Measurements from ENCODE around the gene TM2D1.
A peak's percentile ranks its signal among the peaks of the same experiment; 100 is the strongest.
"Not testable (repeated sequence)": the region's sequence is repeated elsewhere in the genome, so short reads cannot be mapped to it uniquely, and the experiment has no call there.

TM2D1 gene

GRCh38 chr1:61711969-61712368 is 13.0 kb downstream of the TM2D1 start:
- DNase-seq, result no peak

- peak; percentile 30 for DNase-seq
These were observed 13.7 kb downstream of the TM2D1 start for GRCh38 chr1:61711257-61711656.

DNA sequence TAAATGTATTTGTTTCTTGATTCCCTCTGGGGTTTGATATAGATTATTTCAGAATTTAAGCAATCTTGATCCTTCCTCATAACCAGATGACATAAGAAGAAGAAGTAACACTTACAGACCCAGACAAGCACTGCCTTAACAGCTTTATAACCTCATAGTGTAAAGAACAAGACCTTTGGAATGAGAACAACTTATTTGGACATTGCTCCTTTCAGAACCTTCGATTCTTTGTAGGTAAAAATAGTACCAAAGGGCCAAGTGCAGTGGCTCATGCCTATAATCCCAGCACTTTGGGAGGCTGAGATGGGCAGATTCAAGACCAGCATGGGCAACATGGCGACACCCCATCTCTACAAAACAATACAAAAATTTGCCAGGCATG is 15.0 kb downstream of the TM2D1 start:
- no peak for DNase-seq

DNA sequence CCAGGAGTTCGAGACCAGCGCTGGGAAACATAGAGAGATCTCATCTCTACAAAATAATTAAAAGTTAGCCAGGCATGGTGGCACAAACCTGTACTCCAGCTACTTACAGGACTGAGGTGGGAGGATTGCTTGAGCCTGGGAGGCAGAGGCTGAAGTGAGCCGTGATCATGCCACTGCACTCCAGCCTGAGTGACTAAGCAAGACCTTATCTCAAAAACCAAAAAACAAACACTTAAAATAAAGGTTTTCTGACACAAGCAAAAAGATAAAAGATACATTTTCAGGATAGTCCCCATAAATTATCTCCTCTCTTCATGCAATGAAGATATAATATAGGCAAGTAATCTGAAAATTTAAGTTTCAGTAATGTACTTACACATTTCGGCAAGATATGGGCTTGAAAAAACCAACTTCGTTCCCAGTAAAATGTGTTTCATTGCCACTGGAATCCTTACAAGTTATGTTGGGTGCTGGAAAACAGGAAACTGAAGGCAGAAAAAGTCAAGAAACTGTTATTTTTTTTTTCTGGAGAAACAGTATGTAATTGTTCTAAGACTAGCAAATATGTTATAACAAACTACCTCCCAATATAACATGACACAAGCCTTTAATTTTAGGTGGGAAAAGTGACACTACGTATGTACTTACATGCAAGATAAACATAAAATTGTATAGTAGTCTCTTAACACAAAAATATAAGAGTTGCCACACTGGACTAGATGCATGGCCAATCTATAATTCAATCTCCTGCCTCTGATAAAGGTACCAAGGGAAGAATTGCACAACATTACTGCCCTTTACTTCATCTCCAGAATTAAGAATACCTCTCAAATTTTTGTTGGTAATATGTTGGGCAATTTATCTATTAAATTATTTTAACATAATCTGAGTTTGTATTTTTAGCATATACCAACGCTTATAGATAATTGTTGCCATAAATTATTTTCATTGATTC is 15.7 kb downstream of the TM2D1 start:
- DNase-seq, result no peak

DNA sequence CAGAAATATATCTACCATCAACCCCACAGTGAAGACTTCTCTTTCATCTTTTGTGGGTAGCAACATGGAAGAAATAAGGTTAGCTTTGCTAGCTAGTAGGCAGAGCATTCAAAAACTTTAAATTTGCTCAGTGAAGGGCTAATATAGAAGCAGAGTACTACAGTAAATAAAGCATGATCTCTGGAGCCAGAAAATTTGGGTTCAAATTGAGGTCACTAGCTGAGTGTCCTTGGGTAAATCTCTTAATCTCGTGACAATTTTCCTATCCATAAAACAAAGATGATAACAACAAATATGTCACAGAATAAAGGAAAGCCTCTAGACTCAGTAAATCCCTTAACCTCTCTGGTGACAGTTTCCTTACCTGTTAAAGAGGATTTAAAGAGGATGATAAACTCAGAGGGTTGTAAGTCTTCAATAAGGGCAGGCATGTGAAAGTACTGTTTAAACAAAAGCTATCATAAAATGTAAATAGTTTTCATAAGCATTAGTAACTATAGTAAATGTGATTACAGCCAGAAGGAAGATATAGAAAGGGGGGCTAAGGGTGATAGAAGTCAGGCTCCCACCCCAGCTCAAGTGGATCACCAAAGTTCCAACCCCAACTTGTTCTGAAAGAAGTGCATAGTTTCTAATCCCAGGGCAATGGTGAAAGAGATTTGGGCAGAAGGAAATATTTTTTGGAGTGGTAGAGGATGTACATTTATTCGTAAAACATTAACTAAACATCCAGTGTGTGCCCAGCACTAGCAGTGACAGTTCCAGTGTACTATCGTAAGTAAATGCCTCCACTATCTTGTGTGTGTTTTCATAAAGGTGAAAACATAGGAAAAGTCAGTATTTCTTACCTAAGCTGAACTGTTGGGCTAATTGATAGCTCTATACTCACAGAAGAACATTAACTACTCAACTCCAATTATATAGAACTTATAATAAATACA is 24.8 kb downstream of the TM2D1 start:
- no peak for DNase-seq

- peak; percentile 57 for DNase-seq
These were observed 32.7 kb downstream of the TM2D1 start for GRCh38 chr1:61692155-61692800.

- DNase-seq, result peak; percentile 41
These were observed 37.0 kb downstream of the TM2D1 start for GRCh38 chr1:61687901-61688300.

GRCh38 chr1:61682891-61683290 is 42.0 kb downstream of the TM2D1 start:
- DNase-seq, result no peak

DNA sequence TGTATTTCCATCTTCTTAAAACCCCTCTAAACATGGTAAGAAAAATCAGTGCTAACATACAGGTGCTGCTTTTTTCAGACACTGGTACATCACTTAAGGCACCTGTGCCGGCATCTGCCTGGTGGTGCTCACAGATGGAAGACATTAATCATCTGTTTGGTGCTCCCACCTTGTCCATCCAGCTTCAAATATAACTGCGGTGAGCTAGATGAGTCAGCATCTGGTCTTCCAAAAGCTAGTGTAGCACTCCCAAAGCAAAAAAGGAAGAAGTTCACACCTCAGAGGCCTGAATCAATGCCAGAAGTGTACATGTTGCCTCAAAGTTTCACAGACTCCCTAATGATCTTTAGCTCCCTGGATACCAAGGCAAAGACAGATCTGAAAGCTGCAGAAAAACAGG is 44.4 kb downstream of the TM2D1 start:
- DNase-seq, result no peak

DNA sequence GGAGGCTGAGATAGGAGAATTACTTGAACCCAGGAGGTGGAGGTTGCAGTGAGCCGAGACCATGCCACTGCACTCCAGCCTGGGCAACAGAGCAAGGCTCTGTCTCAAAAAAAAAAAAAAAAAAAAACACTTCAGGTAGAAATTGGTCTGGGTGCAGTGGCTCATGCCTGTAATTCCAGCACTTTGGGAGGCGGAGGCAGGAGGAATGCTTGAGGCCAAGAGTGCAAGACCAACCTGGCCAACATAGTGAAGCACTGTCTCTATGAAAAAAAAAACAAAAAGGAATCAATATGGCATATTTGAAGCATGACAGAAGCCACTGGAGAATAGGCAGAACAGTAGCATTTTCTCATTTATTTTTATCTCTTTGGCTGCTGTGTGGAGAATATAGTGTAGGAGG is 48.1 kb downstream of the TM2D1 start:
- not testable (repeated sequence) for DNase-seq

DNA sequence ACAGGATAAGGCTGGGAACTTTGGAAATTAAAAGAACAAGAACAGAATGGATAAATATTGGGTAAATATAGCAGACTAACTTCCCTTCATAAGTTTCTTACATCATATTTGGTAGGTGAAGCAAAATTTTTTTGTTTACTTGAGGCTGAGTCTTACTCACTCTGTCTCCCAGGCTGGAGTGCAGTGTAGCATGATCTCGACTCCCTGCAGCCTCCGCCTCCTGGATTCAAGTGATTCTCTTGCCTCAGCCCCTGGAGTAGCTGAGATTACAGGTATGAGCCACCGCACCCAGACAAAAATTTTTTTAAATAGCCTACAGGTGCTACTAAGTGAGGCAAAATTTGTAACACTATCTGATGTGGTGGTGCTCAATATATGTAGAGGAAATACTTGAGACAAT is 50.7 kb downstream of the TM2D1 start:
- DNase-seq, result no peak

DNA sequence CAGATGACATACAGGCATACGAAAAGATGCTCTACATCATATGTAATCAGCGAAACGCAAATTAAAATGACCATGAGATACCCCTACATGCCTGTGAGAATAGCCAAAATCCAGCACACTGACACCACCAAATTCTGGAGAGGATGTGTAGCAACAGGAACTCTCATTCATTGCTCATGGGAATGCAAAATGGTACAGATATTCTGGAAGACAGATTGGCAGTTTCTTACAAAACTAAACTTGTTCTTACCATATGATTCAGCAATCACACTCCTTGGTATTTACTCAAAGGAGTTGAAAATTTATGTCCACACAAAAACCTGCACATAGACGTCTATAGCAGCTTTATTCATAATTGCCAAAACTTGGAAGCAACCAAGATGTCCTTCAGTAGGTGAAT is 52.6 kb downstream of the TM2D1 start:
- no peak for DNase-seq

- DNase-seq, result no peak
These were observed 54.5 kb downstream of the TM2D1 start for GRCh38 chr1:61670445-61670844.

- no peak for DNase-seq
These were observed 54.9 kb downstream of the TM2D1 start for GRCh38 chr1:61670016-61670415.

- DNase-seq, result no peak
These were observed 65.9 kb downstream of the TM2D1 start for GRCh38 chr1:61659061-61659460.

DNA sequence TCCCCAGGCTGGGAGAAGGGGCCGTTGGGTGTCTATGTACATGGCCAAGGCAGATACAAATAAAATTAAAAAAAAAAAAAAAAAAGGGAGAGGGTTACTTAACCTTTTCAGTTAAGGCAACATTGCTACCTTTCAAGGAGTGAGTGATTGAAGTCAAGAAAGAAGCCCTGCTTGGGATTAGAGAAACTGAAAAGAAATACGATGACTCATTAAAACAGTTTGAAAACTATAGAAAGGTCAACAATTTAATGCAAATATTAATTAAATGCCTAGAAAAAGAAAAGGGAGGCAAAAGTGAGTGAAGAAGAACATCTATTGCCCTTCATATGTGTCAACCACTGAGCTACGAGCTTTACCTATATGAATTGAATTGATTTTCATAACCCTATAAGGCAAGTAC is 69.5 kb downstream of the TM2D1 start:
- no peak for DNase-seq

GRCh38 chr1:61654067-61654466 is 70.9 kb downstream of the TM2D1 start:
- no peak for DNase-seq

DNA sequence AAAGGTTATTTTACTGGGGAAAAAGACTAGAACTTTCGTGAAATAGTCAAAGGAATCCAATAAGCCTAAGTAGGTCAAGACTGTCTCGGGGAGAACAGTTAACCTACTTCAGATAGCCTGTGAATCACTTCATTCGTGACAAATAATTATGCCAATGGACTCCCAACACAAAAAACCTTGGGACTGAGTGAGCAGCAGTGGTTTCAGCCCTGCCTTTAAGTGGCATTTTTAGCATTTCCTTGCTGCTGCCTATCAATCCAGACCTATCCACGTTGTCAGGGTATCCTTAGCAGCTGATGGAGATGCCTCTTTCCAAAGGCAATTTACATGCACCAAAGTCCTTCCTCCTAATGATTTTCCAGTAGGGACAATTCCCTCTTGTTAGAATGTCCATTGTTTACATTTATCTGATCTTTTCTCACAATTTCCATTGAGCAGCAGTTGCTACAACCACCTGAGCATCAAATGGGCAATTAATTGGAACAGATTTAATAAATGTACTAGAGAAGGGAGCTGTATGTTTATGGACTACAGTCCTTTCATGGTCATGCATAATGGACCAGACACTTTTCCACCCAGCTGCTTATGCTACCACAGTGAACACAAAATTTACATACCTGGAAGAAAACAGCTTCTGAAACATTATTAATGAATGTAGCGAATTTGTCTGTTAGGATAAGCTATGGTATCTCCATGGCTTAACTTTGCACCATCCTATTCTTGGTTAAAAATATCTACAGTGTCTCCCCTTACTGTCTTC is 75.8 kb downstream of the TM2D1 start:
- DNase-seq, result no peak

DNA sequence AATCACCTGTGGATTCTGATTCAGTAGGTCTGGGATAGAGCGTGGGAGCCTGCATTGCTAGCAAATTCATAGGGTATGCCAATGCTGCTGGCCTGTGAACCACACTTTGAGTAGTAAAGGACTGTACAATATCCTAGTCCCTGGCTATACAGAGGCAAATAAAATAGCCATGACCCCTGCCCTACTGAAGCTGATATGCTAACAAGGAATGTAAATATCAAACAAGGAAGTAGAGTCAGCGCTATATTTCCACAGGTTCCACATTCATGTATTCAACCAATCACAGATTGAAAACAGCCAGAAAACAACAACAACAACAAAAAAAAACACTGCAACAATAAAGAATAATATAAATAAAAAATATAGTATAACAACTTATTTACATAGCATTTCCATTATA is 77.8 kb downstream of the TM2D1 start:
- DNase-seq, result no peak

GRCh38 chr1:61645476-61645875 is 79.5 kb downstream of the TM2D1 start:
- DNase-seq, result no peak

DNA sequence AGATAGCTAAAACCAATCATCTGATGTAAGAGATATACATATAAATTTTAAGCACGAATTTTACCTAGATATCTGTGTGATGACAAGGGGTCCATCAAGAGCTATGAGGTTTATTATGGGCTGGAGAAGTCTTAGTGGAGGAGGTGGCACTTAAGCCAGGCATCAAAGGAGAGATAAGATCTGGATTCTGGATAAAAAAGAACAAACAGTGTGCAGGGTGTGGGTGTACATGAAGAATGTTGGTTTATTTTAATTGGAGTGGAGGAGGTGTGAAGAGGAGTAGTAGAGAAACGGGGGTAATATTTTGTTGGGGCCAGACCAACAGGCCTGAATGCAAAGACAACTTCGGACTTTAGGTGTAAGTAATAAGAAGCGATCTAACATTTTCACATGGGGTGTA is 80.6 kb downstream of the TM2D1 start:
- no peak for DNase-seq

GRCh38 chr1:61642475-61643232 is 82.3 kb downstream of the TM2D1 start:
- DNase-seq, result no peak
